ENCODE results near the gene CERKL.

CERKL gene

DNA sequence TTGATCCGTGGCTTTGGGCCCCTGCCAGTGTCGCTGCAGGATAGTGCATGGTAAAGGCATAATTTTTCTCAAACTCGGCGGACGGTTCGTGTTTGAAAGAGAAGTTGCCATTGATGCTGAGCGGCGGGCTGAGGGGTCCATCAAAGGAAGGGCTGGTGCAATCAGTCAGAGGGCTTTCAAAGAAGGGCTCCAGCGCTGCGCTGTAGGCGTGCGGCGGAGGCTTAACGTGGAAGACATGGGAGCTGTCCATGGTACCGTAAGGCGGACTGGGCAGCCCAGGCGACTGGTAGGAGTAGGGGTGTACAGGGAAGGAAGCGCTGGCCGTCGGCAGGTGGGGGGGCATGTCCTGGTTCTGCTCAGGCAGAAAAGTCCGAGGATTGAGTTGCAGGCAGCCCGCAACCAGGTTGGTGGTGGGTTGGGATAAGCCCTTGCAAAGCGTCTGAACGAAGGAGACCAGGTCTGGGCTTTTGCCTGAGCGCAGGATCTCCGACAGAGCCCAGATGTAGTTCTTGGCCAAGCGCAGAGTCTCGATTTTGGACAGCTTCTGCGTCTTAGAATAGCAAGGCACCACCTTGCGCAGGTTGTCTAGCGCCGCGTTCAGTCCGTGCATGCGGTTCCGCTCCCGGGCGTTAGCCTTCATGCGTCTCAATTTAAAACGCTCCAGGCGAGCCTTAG is 21.1 kb upstream of the CERKL start:
- peak; percentile 85 for DNase-seq

DNA sequence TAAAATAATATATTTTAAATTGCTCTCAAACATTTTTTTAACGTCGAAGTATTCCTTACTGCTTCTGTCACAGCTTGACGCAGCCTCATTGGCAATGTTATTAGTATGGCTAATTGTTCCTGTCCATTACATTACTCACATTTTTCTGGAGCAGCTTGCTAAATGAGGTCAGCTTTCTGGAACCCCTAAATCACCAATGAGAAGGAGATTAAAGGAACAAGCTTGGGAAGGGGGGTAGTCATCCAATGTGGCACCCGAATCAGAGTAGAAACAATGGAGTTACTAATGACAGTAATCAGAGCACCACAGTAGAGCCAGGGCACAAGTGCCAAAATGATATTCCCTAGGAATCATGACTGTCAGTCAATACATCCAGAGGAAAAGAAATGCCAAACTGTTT is 18.3 kb upstream of the CERKL start:
- DNase-seq, result no peak

DNA sequence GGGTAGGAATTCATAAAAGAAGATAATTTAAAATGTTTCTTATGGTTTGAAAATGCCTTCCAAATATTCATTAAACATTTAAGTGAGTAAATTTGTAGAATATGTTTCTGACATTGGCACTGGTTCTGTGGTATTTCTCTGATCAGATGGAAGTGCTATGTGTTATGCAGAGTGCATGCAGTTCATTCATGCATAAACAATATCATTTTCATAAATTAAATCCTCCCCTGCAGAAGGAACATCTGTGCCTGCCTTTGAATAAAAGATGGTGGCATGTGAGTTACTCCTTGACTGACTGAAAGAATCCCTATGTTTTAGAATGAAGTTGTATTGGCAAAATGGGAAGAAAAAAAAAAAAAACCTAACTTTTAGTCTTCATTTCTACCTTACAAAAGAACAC is 17.6 kb upstream of the CERKL start:
- DNase-seq, result no peak

- DNase-seq, result no peak
Observed at GRCh38 chr2:181673173-181673572, 16.3 kb upstream of the CERKL start.

DNA sequence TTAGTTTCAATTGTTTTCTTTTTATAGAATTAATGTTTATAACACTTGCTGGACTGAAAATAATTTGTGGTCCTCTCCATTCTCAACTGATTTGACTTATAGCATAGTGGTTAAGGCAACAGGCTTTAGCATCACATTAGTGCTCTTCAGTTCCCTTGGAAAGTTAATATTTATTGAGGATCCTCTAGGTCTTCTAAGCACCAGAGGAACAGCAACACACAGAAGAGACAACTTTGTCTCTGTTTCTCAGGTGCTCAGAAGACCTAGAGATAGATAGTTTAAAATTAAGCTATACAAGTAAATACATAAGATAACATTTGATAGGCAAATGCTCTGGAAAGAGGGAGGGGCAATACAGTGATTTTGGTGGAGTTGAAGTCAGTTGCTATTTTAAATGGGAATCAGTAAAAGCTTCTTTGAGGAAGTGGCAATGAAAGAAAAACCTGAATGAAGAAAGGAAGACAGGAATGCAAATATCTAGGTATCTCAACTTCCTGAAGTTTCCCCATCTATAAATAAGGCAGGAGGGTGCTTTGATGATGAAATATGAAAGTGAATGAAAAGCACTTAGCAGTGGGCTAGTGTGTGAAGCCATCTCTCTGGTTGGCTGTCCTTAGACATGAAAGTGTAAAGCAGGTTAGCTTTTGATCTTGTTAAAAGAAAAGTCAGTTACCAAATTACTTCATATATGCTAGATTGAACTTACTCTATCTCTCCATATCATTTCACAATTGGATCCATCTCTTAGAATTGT is 15.5 kb upstream of the CERKL start:
- no peak for DNase-seq

DNA sequence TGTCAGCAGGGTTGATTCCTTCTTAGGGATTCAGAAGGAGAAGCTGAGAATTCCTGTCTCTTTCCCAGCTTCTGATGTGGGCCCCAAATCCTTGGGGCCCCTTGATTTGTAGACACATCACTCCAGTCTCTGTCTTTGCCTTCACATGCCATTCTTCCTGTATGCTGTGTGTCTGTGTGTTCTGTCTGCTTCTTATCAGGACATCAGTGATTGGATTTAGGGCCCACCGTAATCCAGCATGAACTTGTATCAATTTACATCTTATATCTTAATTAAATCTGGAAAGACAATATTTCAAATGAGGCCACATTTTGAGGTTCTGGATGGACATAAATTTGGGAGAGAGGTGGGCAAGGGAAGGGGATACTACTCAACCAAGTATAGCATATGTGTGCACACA is 13.7 kb upstream of the CERKL start:
- DNase-seq, result no peak

DNA sequence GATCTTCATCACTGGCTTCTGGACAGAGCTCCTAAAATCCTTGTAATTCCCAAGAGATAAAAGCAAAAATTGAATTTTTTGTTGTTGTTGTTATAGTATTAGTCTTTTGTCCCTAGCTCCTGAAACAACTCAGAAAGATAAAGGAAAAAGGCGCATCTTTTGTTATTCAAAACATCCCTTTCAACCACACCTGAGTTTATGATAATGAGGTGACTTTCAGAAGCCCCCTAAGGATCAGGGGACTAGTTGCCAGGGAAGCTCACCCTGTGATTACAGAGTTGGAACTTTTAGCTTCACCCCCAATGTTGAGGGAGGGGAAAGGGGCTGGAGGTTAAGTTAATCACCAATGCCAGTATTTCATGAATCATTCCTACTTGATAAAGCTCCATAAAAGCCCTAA is 10.3 kb upstream of the CERKL start:
- DNase-seq, result no peak

DNA sequence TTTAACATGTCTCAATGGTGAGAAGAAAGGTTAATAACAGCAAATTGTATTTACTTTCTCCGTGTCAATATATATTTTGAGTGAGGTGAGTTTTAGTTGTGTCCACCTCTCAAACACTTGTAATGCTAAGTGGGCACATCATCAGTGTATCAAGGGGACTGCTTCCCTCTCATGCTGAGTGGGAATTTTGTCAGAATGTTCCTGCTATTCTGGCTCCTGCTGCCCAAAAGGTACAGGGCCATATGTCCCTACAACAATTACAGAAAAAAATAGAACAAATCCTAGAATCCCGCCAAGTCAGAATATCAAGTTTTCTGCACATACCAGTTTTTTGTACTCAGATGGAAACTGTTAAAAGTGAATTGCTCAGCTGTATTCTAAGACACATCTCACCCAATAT is 5.4 kb upstream of the CERKL start:
- DNase-seq, result no peak

GRCh38 chr2:181660181-181660580 is 3.3 kb upstream of the CERKL start:
- no peak for DNase-seq

DNA sequence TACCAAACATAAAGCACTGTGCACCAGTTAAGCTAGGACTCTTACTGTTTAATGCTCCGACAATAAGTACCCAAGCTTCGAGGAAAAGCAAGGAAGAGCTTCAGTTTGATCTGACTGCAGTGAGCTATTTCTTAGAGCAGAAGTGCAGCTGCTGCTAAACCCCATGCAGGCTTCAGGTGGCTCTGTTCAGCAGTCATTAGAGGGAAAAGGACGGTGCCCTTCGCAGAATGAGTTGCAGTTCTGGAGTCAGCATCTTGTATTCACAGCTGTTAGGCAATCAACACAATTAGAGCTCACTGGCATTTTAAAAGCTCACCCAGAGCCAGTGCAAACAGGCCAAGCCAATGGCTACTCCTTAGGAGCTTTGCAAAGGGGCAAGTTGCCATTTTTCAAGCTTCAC is 1.5 kb upstream of the CERKL start:
- DNase-seq, result no peak

GRCh38 chr2:181657379-181657778 is 474 bp upstream of the CERKL start:
- DNase-seq, result no peak

GRCh38 chr2:181655519-181655918 is 1.4 kb downstream of the CERKL start:
- DNase-seq, result no peak

GRCh38 chr2:181649436-181649979 is 7.4 kb downstream of the CERKL start:
- no peak for DNase-seq

DNA sequence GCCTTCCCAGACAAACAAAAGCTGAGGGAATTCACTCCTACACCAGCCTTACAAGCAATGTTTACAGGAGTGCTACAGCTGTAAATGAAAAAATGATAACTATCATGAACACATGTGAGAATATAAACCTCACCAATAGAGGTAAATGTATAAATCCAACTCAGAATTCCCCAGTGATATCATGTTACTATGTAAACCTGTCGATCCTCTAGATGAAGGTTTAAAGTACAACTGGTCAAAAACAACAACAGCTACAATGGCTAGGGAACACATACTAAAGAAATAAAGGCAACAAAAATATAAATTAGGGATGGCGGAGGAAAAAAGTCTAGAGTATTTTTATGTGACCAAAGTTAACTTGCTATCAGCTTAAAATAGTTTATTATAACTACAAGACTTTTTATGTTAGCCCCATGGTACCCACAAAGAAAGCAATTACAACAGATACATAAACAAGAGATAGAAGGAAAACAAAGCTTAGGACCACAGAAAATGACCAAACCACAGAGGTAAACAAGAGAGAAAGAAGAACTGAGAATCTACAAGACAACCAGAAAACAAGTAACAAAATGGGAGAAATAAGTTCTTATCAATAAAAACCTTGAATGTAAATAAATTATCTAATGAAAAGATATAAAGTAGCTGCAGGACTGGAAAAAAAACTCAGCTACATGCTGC is 8.3 kb downstream of the CERKL start:
- no peak for DNase-seq

- DNase-seq, result no peak
Observed at GRCh38 chr2:181646415-181646987, 10.4 kb downstream of the CERKL start.

- DNase-seq, result no peak
Observed at GRCh38 chr2:181643151-181643550, 13.8 kb downstream of the CERKL start.

DNA sequence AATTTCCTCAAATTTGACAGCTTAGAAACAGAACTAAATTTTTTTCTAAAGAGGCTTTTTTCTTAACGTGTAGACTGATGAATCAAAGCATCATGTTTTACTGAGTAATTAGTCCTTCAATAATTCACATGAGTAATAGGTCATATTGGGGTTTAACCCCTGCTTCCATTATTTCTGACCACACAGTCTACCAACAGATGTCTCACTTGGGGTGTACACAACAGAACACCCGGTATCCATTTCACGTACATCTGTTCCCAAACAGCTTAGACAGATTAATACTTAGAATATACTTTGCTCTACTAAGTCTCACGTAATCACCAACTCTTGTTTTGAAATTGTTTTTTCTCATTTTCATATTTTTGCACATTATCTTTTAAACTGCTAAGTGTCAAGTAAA is 14.8 kb downstream of the CERKL start:
- DNase-seq, result no peak

DNA sequence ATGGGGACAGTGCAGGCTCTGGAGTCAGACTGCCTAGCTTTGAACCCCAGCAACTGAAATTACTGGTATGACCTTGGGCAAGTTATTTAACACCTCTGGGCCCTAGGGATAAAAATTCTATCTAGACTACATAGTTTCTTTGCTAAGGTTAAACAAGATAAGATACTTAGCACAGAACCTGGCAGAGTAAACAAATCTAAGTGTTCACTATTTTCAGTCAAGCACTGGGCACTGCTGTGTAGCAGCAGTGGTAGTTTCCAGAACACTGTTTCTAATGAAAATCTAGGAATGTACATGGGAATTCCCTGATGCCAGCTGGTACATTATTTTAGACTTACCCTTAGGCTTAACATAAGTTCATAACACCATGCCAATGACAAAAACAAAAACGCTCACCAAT is 17.2 kb downstream of the CERKL start:
- no peak for DNase-seq

DNA sequence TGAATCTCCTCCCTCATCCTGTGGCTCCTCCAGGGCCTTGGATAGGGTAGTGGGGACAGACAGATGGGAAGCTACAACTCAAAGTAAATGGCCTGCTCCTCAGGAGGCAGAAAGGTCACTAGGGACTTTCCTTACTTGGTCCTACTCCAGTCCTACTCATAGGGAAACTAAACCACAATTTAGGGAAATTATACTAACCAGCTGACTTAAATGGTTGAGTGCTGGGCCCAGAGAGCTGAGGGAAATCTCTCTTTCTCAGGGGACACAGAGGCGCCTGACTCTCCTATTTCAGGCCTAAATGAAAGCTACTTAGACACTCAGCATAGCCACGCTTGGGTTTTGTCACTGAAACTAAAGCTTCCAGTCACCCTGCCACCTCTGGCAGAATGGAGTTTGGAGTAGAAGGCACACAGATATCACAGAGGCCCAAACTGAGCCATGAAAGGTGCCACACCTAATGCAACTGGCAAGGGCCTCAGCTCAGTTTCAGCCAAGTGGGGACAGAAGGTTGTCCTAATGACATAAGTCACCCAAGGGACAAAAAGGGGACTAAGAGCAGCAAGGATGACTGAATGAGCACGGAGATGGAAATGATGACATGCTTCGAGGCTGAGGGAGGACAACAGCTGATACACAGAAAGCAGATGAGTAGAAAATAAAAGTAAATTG is 24.0 kb downstream of the CERKL start:
- no peak for DNase-seq

GRCh38 chr2:181628590-181629585 is 28.0 kb downstream of the CERKL start:
- DNase-seq, result no peak

DNA sequence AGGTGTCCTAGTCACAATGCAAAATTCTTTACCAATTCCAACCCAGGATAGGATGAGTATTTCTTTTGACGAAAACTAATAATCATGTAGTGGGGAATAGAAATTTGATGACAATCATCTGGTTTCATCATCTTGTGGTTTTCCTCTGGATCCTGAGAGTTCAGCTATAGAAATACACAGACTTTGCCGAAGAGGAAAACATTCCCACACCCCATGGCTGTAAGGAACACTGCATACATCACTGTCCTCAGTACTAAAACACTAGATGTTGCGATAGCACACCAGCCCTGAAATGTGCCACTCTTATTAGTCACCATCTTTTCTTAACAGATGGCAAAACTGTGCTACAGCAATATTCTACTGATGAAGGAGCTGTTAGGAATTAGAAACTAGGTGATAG is 29.4 kb downstream of the CERKL start:
- DNase-seq, result no peak

- DNase-seq, result no peak
Observed at GRCh38 chr2:181626671-181627070, 30.2 kb downstream of the CERKL start.

All from femur (tissue), 1 donor.